HG02642 (cell line): Measurements from ENCODE around the gene TOM1L2.

Experiments
- ATAC-seq: cut with Tn5 transposase; IDR thresholded peaks from one replicate; pipeline ENCODE4 v1.9.1; 2021; ENCODE audit warnings: mild to moderate bottlenecking; ENCODE audit not compliant: unreplicated experiment, poor library complexity

The TOM1L2 gene

DNA sequence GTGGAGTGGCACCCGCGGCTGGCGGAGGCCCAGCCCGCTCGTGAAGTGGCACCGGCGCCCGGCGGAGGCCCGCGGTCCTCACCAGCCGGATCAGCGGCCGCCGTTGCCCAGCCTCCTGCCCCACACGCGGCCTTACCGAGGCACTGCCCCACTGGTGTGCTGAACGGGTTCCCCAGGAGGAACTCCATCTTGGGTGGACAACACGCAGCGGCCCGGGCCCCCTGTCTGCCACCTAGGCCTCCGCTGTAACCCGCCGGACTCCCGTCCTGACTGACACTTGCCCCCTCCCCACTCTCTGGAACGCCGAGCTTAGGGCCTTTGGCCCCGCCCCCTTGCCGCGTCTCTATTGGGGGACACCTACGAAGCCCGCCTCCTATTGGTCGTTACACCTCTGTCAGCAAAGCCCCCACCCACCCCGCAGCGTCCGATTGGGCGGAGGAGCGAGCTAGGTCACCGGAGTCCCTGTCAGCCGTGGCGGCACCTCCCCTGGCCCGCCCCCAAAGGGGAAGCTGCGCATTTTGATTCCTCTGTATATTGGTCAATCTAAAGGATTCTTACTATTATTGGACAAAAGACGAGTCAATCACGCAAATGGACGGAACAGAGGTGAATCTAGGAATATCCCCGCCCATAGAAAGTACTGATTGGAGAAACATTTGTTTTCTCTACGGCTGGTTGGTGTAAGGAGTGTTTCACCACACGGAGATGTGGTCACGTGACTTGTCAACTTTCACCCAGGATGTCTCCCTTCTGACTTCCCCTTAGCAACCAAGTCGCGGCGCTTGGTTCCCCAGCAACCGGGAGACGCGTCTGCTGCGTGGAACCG lies at the start of gene TOM1L2, which contains the start of gene DRC3:
Gene TOM1L2 (minus strand): TSS at position 275 of the 826 bp plus-strand sequence. CDS start 87 bp downstream, at position 188.
Gene DRC3 (plus strand): TSS at position 737 of the 826 bp plus-strand sequence. CDS start 4,737 bp downstream, outside the sequence.
- ATAC-seq, result peak; percentile 93

DNA sequence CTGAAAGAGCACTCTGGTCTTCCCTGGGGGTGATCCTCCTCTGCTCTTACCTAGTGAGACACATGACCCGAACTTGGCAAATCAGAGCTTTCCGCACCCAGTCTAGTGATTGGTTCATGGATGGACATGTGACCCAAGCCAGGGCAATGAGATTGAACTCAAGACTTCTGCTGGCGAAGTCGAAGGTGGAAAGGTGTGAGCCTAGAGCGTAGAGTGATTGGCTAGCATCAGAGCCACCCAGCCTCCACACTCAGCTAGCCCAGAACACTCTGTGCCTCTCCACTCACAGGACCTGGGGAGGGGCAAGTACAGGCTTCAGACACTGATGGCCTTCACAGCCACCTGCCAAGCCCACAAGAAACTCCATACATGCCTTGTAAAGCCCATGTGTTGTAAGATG lies 49.2 kb upstream of the TOM1L2 start:
- ATAC-seq, result no peak

GRCh38 chr17:18020971-18021370 lies 48.8 kb upstream of the TOM1L2 start:
- no peak for ATAC-seq

- ATAC-seq, result no peak
Measured at GRCh38 chr17:18019838-18020154, 47.6 kb upstream of the TOM1L2 start.

GRCh38 chr17:18018411-18018921 lies 46.3 kb upstream of the TOM1L2 start:
- ATAC-seq, result no peak

GRCh38 chr17:18017958-18018357 lies 45.8 kb upstream of the TOM1L2 start:
- no peak for ATAC-seq

GRCh38 chr17:18016426-18016825 lies 44.2 kb upstream of the TOM1L2 start:
- no peak for ATAC-seq

DNA sequence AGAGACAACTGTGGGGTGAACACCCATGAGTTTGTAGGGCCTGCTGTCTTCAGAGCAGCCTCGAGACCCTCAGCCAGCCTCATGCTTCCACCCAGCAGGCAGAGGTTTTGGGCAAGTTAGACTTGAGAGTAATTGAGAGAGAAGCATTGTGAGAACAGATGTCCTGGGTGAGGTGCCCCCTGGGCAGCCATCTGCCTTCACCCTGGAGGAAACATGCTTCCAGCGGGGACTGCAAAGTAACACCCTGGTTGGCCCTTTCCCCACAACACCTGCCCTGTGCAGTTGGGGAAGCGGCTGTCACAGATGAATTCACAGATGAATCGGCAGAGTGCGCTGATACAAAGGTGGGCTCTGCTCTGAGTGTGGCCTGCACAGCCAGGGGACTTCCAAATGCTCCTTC lies 43.4 kb upstream of the TOM1L2 start:
- no peak for ATAC-seq

- ATAC-seq, result no peak
Measured at GRCh38 chr17:18014006-18014405, 41.8 kb upstream of the TOM1L2 start.

DNA sequence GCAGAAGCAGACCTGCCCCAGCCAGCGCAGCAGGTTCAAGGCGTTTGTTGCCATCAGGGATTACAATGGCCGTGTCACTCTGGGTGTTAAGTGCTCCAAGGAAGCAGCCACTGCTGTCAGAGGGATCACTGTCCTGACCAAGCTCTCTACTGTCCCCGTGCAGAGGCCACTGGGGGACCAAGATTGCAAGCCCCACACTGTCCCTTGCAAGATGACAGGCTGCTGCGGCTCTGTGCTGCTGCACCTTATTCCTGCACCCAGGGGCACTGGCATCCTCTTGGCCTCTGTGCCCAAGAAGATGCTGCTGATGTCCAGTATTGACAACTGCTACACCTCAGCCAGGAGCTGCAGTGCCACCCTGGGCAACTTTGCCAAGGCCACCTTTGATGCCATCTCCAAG lies 39.1 kb upstream of the TOM1L2 start:
- no peak for ATAC-seq

GRCh38 chr17:18009609-18010420 lies 37.6 kb upstream of the TOM1L2 start:
- no peak for ATAC-seq

DNA sequence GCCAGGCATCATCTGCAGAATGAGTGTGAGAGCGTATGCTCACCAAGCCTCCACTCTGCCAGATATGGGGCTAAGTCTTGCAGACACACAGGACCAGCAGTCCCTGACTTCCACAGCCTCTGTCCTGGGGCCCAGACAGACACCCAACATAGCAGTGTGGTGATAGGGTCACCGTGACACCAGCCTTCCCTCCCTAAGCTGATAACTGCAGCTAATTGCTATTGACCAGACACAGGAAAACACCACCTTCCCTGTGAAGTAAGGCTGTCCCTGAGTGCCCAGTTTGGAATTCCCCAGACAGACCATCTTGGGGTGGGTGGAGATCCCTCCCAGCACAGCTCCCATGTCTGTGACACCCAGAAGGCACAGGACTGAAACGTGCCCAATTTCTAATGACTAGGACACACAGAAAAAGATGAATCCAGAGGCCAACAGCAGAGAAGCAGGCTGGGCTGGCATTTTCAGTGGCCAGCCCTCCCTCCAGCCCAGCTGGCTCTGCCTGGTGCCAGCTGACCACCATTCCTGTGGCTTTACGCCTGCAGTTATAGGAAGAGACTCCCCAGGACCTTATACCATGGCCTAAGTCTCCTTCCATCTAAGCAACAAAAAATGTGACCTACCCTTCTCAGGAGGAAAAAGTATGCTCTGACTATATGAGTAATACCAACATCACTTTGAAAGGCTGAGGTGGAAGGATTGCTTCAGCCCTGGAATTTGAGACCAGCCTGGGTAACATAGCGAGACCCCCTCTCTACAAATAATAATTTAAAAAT lies 36.5 kb upstream of the TOM1L2 start:
- ATAC-seq, result no peak

DNA sequence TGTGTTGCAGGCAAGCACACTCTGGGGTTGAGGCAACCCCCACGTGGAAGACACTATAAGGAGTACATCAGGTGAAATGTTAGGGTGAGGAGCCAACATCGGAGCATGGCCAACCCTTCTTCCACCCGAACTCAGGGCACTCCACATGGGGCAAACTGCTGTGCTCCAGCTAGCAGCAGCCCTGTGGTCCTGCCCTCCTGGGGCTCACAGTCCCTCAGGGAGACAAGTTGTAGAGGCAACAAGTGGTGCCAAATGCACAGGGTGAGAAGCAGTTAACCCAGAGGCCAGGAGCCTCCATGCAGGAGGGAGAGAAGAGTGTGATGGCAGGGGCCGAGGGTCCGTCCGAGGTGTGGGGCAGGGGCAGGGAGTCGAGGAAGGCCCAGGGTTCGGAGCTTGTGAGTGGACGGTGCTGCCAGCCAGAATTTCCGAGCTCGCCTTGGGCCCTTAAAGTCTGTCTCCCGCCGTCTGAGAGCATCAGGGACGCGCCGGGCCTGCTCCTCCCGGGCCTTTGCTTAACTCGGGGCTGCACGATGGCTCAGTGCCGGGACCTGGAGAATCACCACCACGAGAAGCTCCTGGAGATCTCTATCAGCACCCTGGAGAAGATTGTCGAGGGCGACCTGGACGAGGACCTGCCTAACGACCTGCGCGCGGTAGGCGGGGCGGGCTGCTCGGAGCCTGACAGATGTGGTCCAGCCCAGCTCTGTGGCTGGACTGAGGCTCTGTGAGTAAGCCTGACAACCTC lies 34.5 kb upstream of the TOM1L2 start:
- ATAC-seq, result no peak

- ATAC-seq, result no peak
Measured at GRCh38 chr17:18005496-18005895, 33.3 kb upstream of the TOM1L2 start.

- no peak for ATAC-seq
Measured at GRCh38 chr17:18004884-18005305, 32.7 kb upstream of the TOM1L2 start.

GRCh38 chr17:18004345-18004744 lies 32.1 kb upstream of the TOM1L2 start:
- no peak for ATAC-seq

DNA sequence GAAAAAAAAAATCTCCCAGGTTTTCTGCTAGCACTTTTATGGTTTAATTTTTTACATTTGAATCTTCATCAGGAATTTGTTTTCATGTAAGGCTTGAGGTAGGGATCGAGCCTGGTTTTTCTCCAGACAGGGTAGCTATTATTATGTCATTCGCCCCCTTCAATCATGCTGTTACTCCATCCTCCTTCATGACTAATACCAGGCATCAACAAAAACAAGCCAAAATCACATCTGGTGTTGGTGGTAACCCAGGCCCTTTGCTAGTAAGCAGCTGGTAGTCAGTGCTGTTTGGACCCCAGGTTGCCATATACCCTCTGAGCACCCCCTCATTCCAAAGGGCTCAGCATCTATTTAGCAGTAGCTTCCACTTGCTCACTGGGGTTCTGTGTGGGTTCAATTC lies 30.0 kb upstream of the TOM1L2 start:
- no peak for ATAC-seq

- ATAC-seq, result no peak
Measured at GRCh38 chr17:18000030-18000408, 27.8 kb upstream of the TOM1L2 start.

GRCh38 chr17:17999364-18000029 lies 27.3 kb upstream of the TOM1L2 start:
- ATAC-seq, result no peak
